B cell (primary cell): ENCODE results near the gene RNF44. TPM values are rescaled to one million over a fixed set of nuclear protein-coding genes. Genes with fewer than 3 reads are reported as not detected.
A peak's percentile ranks its signal among the peaks of the same experiment; 100 is the strongest.

ENCODE experiments used
- ATAC-seq: fragments of 200-7000 bp; cut with Tn5 transposase; one replicate; pipeline ENCODE4 v1.10.0; 2021; ENCODE audit warnings: low read depth, mild to moderate bottlenecking, moderate number of reproducible peaks, moderate library complexity
- CTCF ChIA-PET: fragments of 350-600 bp; sonication (Branson Sonifier 250); formaldehyde crosslinking; loops from one replicate; lab custom pipeline; 2021; ENCODE audit warnings: antibody characterized with exemption, inconsistent platforms; lab: Charles Lee
- POLR2A ChIA-PET: fragments of 350-600 bp; sonication (Branson Sonifier 250); formaldehyde crosslinking; loops from one replicate; lab custom pipeline; 2021; ENCODE audit warnings: antibody characterized with exemption; lab: Charles Lee
- DNase-seq: peaks from one replicate; pipeline ENCODE4 v3.0.0; 2013
- H2AFZ ChIP-seq: 2 replicates; pipeline ENCODE4 v1.6.1; 2012; ENCODE audit warnings: mild to moderate bottlenecking, low read depth, low read length; ENCODE audit not compliant: insufficient read depth, poor library complexity, severe bottlenecking
- H3K27ac ChIP-seq, 2 donors: 1 replicate in 1 of 2; 2 replicates in 1 of 2; pipeline ENCODE4 v1.5.1; 2012 to 2013; ENCODE audit warnings: low read length in 2 of 2, mild to moderate bottlenecking in 2 of 2, moderate library complexity in 1 of 2
- H3K27me3 ChIP-seq, 4 experiments: fragments of 200-600 bp in 1 of 4; sonication (generic) in 1 of 4; replicated peaks in 1 of 4; 1 replicate in 2 of 4; 2 replicates in 2 of 4; pipeline versions ENCODE4 v1.6.1 to v1.7.0; 2013 to 2016; ENCODE audit warnings: low read length in 3 of 4, mild to moderate bottlenecking in 2 of 4, mixed read lengths in 1 of 4, moderate library complexity in 1 of 4; ENCODE audit not compliant: insufficient read depth in 4 of 4, control insufficient read depth in 3 of 4; ENCODE audit errors: control extremely low read depth in 1 of 4
- H3K36me3 ChIP-seq, 2 experiments: replicated peaks in 1 of 2; 1 replicate in 1 of 2; 2 replicates in 1 of 2; pipeline versions ENCODE4 v1.6.1 to v1.7.1; 2013; ENCODE audit warnings: low read length in 1 of 2; ENCODE audit not compliant: insufficient read depth in 2 of 2, control insufficient read depth in 1 of 2; ENCODE audit errors: control extremely low read depth in 1 of 2, extremely low read depth in 1 of 2
- H3K4me1 ChIP-seq, 2 donors: fragments of 200-600 bp in 1 of 2; sonication (generic) in 1 of 2; 1 replicate in 1 of 2; 2 replicates in 1 of 2; pipeline versions ENCODE4 v1.5.1 to v1.6.1; 2013 to 2017; ENCODE audit warnings: low read length in 2 of 2; ENCODE audit not compliant: control insufficient read depth in 2 of 2, insufficient read depth in 2 of 2
- H3K4me2 ChIP-seq: replicated peaks from 2 replicates; pipeline ENCODE3; 2012; ENCODE audit warnings: mild to moderate bottlenecking, low read depth, low read length; ENCODE audit not compliant: poor library complexity, severe bottlenecking
- H3K4me3 ChIP-seq, 5 experiments: fragments of 200-600 bp in 1 of 5; sonication (generic) in 1 of 5; 1 replicate in 3 of 5; 2 replicates in 2 of 5; pipeline versions ENCODE4 v1.5.1 to v1.7.0; 2011 to 2016; ENCODE audit warnings: low read length in 4 of 5, mild to moderate bottlenecking in 4 of 5, low read depth in 2 of 5, control low read depth in 1 of 5, moderate library complexity in 1 of 5; ENCODE audit not compliant: insufficient read depth in 1 of 5; ENCODE audit errors: control extremely low read depth in 1 of 5, extremely low read depth in 1 of 5
- H3K79me2 ChIP-seq: fragments of 200-600 bp; sonication (generic); one replicate; pipeline ENCODE4 v1.6.0; 2016; ENCODE audit warnings: low read length; ENCODE audit not compliant: control insufficient read depth, insufficient read depth
- H3K9ac ChIP-seq: fragments of 200-600 bp; sonication (generic); 2 replicates; pipeline ENCODE4 v1.6.1; 2017; ENCODE audit warnings: mild to moderate bottlenecking, low read length, moderate library complexity
- H3K9me3 ChIP-seq, 3 donors: one replicate each; pipeline versions ENCODE4 v1.6.1 to v1.7.1; 2013; ENCODE audit warnings: low read length in 2 of 3; ENCODE audit not compliant: control insufficient read depth in 2 of 3, insufficient read depth in 1 of 3; ENCODE audit errors: control extremely low read depth in 1 of 3
- H4K20me1 ChIP-seq: 2 replicates; pipeline ENCODE4 v1.6.0; 2012; ENCODE audit warnings: mild to moderate bottlenecking, low read length; ENCODE audit not compliant: insufficient read depth, control insufficient read depth, poor library complexity, severe bottlenecking
- H3K27ac Mint-ChIP-seq: one replicate; pipeline ENCODE4 v1.8.0; 2021; ENCODE audit warnings: mixed read lengths
- H3K27me3 Mint-ChIP-seq: one replicate; pipeline ENCODE4 v1.8.0; 2021; ENCODE audit warnings: mixed read lengths
- H3K4me1 Mint-ChIP-seq: one replicate; pipeline ENCODE4 v1.8.0; 2021; ENCODE audit warnings: mixed read lengths
- H3K4me3 Mint-ChIP-seq: one replicate; pipeline ENCODE4 v1.8.0; 2021; ENCODE audit warnings: mixed read lengths
- H3K9me3 Mint-ChIP-seq: one replicate; pipeline ENCODE4 v1.8.0; 2022; ENCODE audit warnings: mixed read lengths; ENCODE audit not compliant: insufficient read depth
- CTCF ChIP-seq: fragments of 200-600 bp; IDR thresholded peaks from one replicate; pipeline ENCODE4 v1.8.0; 2022; ENCODE audit warnings: antibody characterized with exemption, mild to moderate bottlenecking
- EZH2 ChIP-seq: IDR thresholded peaks from 2 replicates; pipeline ENCODE4 v1.6.1; 2012; ENCODE audit warnings: borderline replicate concordance, low read depth, mild to moderate bottlenecking, moderate library complexity, low read length; ENCODE audit not compliant: insufficient read depth, poor library complexity, severe bottlenecking
- WGBS: methylation state at CpG from one replicate; pipeline ENCODE4 v1.1.5; 2013; ENCODE audit warnings: missing lambda C conversion rate; ENCODE audit not compliant: insufficient coverage; 5-methylcytosine and 5-hydroxymethylcytosine counted together
- intact Hi-C: fragments of 100-400 bp; cut with micrococcal nuclease; formaldehyde crosslinking; loops from one replicate; pipeline ENCODE4 v1.10.0; 2022
- polyA plus RNA-seq: library from polyadenylated mRNA; depleted of rRNA; stranded (reverse); fragments of >200 nt; gene quantifications from 2 replicates; pipeline ENCODE4 v1.2.3, GENCODE V29; 2012
- total RNA-seq, 2 donors: library from RNA; stranded (reverse); fragments of 120-200 nt in 1 of 2; gene quantifications; 1 replicate in 1 of 2; 2 replicates in 1 of 2; pipeline versions ENCODE4 v1.2.3 to v1.2.4, GENCODE V29; 2013 to 2022

The RNF44 gene
- total and polyA plus RNA-seq, 2 donors (not counting 1 experiment from before 2014, with no cell fraction given): 220 to 262 TPM

- Histone ChIP-seq H4K20me1 (peaks cover 58% of the 10 kb centered on the region), H3K9ac (no peak overlapping the region), H3K36me3 (peaks cover 0 to 57% of the 10 kb centered on the region in 2 experiments), H3K79me2 (peaks cover 25% of the 10 kb centered on the region), H3K4me1 (peaks cover 42 to 47% of the 10 kb centered on the region in 2 donors), H3K27me3 (no peaks in the 10 kb centered on the region), H2AFZ (no peak overlapping the region), H3K4me3 (no peak overlapping the region), H3K9me3 (no peaks in the 10 kb centered on the region), H3K4me2 (no peak overlapping the region), H3K27ac (peak overlapping the region; percentile 58 to 67)
- ChIA-PET CTCF (no interaction called here), POLR2A (interaction anchor here (1.2 to 2.3 kb wide), 2 partner anchors 8 to 10 kb away, joined by 3 to 7 read pairs; no protein-coding TSS in a partner anchor)
- Mint-ChIP-seq H3K9me3 (no peaks in the 10 kb centered on the region), H3K4me3 (no peak overlapping the region), H3K4me1 (peaks cover 35% of the 10 kb centered on the region), H3K27me3 (no peaks in the 10 kb centered on the region), H3K27ac (peak overlapping the region; percentile 79)
- no peak for DNase-seq
- intact Hi-C loops: no loop called here
- no peak for ATAC-seq
- TF ChIP-seq EZH2 (no peak), CTCF (no peak)
- WGBS: 78% methylated on average over 7 of the region's 11 CpGs
These were observed 8.9 kb downstream of the RNF44 start for GRCh38 chr5:176528301-176528700.

GRCh38 chr5:176527246-176528222 lies 9.7 kb downstream of the RNF44 start:
- Histone ChIP-seq H2AFZ (no peak overlapping the region), H3K9me3 (no peaks in the 10 kb centered on the region), H3K27ac (no peak overlapping the region), H3K4me1 (peaks cover 34 to 39% of the 10 kb centered on the region in 2 donors), H3K27me3 (no peaks in the 10 kb centered on the region), H3K4me3 (no peak overlapping the region), H3K4me2 (no peak overlapping the region), H4K20me1 (peaks cover 50% of the 10 kb centered on the region), H3K36me3 (peaks cover 0 to 50% of the 10 kb centered on the region in 2 experiments), H3K9ac (no peak overlapping the region), H3K79me2 (peaks cover 17% of the 10 kb centered on the region)
- 95% methylated on average over 24 of the region's 34 CpGs for WGBS
- CTCF ChIA-PET: no interaction called here
- H3K27me3 Mint-ChIP-seq: no peaks in the 10 kb centered on the region
- DNase-seq (no peak), ATAC-seq (no peak)
- intact Hi-C loops: no loop called here
- POLR2A ChIA-PET: interaction anchor here (1.2 to 2.3 kb wide), 2 partner anchors 9 to 10 kb away, joined by 3 to 7 read pairs; no protein-coding TSS in a partner anchor
- peaks cover 37% of the 10 kb centered on the region for H3K4me1 Mint-ChIP-seq
- H3K9me3 Mint-ChIP-seq: no peaks in the 10 kb centered on the region
- peak overlapping the region; percentile 79 for H3K27ac Mint-ChIP-seq
- no peak overlapping the region for H3K4me3 Mint-ChIP-seq
- TF ChIP-seq CTCF: no peak
- no peak for TF ChIP-seq EZH2
